Measurements from ENCODE around the gene TRMT61A.
"Not testable (repeated sequence)": the region's sequence is repeated elsewhere in the genome, so short reads cannot be mapped to it uniquely, and the experiment has no call there.

Gene TRMT61A

DNA sequence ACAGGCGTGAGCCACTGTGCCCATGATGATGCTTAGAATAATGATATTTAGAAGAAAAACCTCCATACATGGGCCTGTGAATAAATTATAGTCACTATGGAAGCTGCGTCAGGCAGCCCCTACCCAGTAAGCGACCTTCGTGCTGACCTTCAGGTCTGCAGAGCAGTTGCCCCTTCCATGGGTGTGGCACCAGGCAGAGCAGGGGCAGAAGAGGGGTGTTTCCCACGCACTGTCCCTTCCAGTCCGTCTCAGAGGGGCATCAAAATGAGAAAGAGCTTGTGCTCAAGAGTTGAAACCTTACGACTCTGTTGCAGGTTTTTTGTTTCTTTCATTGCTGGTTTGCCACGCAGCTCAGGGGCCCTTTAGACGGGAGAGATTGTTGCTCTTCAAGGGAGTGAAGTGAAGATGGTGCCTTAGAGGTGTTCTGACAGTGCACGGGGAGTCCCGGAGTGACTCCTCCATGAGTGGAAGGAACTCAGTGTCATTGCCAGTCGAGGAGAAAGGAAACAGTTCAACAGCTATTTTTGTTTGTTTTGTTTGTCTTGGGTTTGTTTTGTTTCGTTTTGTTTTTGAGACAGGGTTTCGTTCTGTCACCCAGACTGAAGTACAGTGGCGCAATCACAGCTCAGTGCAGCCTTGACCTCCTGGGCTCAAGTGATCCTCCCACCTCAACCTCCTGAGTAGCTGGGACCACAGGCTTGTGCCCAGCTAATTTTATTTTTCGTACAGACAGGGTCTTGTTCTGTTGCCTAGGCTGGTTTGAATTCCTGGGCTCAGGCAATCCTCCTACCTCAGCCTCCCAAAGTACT lies 20.3 kb upstream of the TRMT61A start:
- no peak for DNase-seq (ENCODE audit: low read depth)

DNA sequence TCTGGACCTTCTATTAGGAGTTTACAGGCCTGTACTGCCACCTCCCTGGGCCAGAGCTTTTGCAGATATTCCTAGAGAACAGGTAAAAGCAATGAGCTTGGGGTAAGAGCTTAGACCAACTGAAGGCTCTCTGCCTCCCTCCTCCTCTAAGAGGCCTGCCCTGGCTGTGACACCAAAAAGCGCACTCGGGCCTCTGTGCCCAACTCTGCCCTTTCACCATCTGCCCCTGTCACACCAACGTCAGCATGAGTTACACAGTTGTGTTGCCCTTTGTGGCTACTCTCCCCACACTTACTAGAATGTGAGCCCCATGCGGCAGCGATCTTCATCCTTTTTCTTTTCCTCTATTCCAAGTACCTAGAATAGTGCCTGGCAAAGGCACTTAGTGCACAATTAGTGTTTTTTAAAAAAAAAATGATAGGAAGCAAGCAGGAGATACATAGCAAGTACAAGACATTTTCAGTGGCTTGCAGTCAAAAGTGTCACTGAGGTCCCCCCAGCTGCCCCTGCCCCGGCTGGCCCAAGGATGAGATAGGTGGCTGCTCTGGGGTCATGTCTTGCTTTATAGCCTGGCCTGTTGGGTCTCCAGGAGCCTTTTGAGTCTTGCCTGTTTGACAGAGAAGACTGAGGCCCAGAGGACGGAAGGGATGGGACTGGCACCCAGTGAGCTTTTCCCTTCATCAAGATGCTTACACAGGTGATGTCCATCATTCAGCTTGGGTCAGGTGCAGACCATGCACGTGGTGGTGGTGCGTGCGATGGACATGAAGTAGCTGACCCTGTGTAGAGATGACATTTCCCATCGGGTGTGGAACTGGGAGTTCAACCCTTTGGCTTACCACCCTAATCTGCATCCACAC lies 18.9 kb upstream of the TRMT61A start:
- DNase-seq (ENCODE audit: low read depth) = no peak

DNA sequence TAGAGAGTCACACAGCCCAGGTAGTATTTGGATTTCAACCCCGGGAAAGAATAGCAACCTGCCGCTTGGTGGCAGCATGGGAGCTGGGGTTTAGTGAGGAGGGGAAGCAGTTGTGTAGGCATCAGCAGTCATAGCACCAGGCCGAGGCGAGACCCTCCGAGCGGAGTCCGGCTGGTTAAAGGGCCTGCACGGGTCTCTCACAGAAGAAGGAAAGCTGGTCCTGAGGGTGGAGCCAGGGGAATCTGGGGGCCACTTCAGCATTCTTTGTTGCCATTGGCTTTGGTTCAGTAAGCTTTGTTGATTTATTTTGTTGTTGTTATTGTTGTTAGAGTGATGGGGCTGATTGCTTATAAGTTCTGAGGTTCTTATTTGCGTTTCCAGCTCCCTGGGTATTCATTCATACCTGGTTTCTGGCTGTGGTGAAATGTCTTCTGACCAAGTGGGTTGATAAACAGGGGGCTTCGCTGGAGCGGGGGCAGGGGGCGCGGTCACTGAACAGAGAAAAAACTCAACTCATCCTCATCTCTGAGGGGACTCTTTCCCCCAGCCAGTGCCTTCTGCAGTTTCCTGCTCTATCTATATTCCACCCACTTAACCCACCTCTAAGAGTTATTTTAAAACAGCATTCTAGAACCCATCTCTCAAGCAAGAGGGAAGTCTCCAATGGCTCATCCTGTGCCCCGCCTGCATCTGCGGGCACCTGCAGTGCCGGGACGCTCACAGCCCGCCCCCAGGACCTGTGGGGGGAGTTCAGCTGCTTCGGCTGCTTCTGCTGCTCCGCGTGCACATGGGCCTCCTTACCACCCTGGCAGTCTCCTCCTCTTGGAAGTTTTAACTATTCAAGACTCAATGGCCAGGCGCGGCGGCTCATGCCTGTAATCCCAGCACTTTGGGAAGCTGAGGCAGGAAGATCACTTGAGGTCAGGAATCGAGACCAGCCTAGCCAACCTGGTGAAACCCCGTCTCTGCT lies 18.0 kb upstream of the TRMT61A start:
- DNase-seq (ENCODE audit: low read depth) = no peak

DNA sequence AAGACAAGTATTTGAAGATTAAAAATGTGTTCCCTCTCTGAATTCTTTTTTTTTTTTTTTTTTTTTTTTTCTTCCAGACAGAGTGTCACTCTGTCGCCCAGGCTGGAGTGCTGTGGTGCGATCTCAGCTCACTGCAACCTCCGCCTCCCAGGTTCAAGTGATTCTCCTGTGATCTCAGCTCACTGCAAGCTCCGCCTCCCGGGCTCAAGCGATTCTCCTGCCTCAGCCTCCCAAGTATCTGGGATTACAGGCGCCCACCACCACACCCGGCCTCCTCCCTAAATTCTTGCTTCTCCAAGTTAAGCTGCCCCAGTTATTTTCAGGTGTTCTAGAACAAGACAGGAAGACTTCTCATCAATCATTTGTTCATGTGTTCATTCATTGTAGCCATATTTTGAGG lies 16.8 kb upstream of the TRMT61A start:
- DNase-seq (ENCODE audit: low read depth) = not testable (repeated sequence)

DNA sequence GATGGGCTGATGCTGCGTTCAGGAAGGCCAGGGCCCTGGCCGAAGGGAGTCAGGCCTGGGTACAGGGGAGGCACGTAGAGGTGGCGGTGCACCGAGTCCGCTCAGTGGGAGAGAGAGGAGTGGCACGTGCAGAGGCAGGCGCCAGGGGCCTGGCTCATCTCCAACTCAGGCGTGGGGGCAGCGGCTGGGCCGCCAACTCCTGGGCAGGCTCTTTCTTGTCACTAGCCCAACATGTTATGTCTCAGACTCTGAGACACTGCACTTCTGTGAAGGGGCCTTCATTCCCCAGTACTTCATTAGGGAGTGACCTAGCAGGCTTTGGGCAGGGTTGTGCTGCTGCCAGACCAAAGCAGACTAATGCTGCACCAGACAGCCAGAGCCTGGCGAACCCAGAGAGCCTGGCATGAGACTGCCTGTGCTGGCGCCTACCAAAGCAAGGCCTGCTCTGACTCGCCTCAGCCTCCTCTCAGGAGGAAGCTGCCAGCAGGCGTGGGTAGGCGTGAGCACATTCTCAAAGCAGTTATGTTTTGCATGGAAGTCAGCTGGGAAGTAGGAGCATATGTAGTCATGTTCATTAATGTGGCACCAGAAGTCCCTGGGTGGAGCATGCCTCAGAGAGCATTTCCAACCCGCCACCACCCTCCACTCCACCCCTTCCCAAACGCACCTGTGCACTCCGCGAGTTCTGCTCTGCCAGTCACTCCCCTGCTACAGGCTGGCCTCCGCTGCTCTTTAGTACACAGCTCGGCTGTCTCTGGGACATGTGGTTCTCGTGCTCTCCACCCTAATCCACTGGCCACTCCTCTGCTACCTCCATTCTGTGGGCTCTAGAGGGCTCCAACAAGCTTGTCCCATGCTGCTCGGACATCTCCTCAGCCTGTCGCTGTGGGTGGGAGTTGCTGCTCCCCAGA lies 16.0 kb upstream of the TRMT61A start:
- no peak for DNase-seq (ENCODE audit: low read depth)

DNA sequence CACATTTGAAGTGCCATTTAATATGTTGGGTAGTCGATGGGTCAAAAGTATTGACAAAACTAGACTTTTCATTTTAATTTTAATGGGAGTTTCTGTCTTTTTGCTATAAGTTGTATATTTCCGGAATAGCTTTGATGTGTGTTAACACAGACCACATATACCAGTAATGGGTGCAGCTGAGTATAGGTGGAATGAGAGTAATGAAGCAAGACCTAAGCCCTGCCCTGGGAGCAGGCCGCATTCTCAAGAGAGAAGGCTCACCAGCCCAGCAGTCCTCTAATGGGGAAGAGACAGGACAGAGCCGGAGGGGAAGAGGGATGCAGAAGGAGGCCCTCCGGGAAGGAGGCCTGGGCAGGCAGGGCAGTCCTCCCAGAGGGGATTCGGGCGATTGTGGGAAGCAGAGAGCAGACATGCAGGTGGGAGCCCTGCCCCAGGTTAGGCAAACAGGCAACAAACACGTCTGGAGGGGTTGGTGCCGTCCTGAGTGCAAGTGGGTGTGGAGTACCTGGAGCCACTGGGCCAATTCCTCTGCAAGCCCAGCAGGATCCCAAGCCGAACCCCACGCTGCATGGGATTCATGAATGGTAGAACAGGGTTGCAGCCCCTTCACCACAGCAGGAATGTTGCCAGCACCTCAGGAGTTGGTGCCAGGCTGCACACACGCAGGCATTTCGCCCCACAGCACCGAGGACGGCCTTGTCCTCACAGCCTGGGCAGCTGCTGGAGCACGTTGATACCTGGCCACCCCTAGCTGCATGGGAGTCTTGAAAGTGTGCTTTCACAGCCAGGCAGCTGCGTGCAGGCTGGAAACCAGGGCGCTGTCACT lies 14.2 kb upstream of the TRMT61A start:
- DNase-seq (ENCODE audit: low read depth) = no peak

DNA sequence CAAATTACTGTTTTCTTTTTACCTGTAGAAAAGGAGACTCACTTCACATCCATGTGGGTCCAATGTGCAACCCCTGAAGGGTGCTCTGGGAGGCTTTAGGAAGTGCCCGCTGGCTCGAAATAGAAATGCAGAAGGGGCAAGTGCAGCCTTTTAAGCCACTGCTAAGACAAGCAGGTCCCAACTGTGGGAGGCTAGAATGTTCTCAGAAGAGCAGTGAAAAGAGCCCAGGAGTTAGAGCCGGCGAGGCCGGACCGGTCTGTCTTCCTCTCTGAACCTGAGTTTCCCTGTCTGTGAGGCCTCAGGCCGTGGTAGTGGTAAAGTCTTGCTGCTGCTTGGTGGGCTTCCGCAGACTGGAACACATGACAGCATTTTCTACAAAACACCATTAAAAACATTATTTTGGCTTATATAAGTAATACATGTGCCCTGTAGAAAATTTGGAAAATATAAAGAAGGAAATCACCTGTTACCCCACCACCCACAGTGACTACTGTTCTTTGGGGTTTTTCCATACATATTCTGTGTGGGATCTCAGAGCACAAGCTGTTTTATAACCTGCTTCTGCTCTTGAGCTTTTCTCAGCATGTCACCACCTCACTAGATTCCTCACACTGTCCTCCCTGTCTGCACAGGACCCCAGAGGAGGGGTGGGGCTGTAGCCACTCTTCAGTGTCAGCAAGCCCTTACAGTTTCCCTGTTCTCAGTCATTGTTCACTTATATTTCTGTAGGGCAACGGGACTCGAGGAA lies 12.4 kb upstream of the TRMT61A start:
- DNase-seq (ENCODE audit: low read depth) = no peak

DNA sequence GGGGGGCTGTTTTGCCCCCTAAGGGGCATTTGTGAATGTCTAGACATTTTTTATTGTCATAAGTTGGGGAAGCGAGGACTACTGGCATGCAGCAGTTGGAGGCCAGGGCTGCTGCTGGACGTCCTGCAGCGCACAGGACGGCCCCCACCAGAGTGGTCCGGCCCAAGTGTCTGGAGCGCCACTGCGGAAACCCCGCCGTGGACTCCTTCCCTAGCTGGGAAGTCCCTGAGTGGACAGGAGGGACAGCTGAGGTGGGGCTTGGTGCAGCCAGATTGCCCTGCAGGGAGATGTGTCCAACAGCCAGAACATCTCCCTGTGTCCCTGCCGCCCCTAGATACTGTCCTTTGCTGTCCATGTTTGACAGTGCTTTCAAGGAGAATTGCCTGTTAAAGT lies 11.8 kb upstream of the TRMT61A start:
- no peak for DNase-seq (ENCODE audit: low read depth)

DNA sequence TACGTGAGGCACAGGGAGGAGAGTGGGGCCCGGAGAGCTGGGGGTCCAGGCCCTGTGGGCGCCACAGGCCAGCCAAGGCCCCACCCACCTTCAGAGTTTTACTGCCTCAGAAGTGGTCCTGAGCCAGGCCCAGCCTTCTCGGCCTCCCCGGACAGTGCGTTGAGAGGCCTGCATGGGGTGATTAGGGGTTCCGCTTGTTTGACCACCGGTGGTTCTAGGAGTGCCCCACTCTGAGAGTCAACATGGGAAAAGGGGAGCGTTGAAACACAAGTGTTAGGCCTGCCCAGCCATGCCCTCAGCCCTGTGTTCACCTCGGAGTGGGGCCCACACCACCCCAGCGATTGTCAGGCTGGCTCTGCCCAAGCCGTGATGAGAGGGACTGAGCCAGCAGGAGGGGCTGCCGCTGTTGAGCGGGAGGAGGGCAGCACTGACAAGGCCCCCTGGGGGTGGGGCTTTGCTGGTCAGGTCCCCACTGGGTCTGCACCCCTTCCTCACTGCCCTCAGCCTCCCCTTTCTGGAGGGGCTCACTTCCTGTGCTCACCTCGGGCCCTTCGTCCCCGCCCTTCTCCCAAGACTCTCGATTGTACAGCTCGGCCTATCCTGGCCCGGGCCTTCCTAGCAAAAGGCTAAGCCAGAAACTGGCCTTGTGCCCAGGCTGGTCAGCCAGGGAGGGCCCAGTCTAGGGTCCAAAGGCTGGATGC lies 11.1 kb upstream of the TRMT61A start:
- DNase-seq (ENCODE audit: low read depth) = no peak

DNA sequence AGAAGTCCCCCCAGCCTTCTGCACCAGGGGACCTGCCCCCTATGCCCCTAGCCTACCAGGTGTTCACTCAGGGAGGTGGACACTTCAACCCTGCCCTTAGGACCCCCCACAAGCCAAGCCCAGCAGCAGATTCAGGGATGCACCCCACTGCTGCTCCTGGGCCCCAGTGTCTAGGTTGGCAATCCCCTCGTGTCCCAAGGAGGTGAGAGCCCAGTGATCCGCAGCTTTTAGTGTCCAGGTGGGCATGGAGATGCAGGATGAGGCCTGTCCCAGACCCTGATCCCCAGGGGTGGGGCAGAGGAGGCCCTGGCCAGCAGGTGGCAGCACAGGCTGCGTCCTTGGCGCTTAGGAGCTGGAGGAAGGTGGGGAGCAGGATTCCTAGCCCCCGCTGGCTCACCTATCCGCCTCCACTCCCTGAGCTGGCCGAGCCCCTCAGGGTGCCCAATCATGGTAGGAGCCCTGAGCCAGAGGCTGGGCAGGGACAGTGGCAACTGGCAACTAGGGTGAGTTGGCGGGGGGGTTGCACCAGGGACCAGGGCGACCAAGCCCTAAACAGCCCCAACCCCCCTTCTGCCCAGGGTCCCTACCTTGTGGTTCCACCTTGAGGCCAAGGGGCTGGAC lies 10.5 kb upstream of the TRMT61A start:
- peak; percentile 56 for DNase-seq (ENCODE audit: low read depth)

DNA sequence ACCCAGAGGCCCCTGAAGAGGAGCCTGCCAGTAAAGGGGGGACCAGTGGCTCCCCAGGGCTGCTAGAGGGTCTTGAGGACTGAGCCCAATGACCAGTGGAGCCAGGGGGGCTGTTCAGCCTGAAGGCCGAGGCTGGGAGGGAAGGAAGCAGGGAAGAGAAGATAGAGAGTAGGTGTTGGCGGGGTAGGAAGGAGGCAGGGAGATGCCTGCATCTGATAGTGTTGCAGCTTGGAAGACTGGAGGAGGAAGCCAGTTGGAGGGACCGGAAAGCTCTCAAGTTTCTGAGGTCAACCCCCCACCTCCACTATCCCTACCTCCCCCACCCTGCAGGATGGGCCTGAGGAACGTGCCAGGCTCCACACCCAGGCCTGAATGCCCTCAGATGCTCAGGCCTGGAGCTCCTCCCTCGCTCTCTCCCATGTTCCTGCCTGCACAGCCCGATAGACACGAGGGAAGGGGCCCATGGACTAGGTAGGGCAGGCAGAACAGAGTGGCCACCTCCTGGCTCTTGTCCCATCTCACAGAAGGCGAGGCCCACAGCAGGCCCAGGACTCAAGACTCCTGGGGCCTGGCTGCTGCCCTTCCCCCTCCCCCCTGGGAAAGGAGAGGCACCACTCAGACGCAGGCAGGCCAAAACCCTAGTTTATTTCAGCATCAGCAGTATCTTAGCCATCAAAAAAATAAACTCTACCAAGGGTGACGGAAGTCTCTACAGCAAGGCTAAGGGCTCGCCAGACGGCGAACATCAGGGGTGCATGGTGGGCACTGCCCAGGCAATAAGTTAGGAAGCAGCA lies 9.8 kb upstream of the TRMT61A start:
- DNase-seq (ENCODE audit: low read depth) = no peak

DNA sequence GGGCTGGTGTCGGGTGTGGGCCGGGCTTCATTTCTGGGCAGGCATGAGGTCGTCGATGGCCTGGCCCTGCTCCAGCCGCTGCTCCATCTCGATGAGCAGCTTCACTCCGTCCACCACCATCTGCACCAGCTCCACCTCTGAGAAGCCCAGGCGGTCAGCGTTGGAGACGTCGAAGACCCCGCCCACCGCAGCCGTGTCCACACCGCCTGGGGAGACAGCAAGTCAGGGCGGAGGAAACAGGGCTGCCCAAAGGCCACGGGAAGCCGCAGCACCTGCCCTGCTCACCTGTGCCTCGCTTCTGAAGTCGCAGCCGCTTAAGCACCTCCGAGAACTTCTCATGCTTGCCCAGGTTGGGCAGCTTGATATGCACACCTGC lies 9.2 kb upstream of the TRMT61A start:
- no peak for DNase-seq (ENCODE audit: low read depth)

DNA sequence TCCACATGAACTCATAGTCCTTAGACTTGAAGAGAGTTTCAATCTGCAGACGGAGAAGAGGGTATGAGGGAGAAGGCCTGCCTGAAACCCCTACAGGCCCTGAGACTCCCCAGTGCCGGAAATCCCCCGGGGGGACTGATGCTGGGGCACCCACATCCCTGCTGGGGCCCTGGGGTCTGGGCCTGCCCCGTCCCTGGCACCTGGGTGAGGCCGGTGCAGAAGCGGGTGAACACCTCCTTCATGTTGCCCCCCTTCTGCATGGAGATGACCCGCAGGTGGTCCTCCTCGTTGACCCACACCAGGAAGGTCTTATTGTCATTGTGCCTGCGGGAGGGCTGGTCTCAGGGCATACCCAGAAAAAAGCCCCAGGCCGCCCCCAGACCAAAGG lies 8.7 kb upstream of the TRMT61A start:
- DNase-seq (ENCODE audit: low read depth) = no peak

DNA sequence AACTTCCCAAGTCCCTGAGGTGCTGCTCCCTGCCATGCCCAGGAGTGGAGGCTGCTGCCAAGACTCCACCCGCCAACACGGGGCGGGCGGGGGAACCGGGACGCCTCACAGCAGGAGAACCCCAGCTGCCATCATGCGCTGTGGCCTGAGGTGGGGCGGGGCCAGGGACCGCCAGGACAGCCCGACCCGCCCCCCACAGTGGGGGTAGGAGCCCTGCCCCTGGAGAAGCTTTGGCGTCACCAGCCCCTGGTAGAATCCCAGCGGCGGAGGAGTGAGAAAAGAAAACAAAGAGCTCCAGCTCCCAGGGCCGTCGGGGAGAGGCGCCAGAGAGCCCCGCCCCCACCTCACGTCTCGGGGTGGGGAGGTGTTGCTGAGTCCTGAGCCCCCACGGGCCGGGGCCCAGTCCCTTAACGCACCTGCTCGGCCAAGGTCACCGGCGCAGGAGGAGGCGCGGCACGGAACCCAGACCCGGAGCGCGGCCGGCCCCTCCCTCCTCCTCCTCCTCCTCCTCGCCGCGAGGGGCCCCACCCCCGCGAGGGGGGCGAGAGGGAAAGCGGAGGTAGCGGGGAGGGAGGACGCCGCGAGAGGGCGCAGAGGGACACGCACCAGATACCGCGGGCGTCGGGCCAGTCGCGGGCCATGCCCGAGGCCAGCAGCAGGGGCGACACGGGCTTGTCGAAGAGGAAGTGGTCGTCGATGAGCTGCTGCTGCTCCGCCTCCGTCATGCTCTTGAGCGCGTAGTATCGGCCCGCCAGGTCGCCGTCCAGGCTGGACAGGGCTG lies 8.1 kb upstream of the TRMT61A start:
- peak; percentile 60 for DNase-seq (ENCODE audit: low read depth)

DNA sequence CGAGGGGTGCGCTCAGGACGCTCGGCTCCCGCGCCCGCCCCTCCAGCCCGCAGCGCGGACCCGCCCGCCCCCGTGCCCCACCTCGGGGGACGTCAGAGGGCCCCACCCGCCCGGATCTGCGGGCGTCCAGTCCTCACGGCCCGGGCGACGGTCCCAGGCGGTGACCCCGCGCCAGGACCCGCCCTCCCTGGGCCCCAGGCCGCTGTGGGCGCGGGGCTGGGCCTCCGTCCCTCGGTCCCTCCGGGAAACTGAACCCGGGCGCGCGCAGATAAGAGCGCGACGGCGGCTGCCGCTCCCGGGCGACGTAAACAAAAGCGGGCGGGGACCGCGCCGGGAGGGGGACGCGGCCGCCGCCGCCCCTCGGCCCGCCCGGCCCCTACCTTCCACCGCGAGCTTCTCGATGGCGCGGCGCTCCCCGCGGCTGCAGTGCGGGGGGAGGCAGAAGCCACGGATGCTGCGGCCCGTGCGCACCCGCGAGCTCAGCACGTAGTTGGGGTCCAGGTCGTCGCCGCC lies 7.5 kb upstream of the TRMT61A start:
- no peak for DNase-seq (ENCODE audit: low read depth)

DNA sequence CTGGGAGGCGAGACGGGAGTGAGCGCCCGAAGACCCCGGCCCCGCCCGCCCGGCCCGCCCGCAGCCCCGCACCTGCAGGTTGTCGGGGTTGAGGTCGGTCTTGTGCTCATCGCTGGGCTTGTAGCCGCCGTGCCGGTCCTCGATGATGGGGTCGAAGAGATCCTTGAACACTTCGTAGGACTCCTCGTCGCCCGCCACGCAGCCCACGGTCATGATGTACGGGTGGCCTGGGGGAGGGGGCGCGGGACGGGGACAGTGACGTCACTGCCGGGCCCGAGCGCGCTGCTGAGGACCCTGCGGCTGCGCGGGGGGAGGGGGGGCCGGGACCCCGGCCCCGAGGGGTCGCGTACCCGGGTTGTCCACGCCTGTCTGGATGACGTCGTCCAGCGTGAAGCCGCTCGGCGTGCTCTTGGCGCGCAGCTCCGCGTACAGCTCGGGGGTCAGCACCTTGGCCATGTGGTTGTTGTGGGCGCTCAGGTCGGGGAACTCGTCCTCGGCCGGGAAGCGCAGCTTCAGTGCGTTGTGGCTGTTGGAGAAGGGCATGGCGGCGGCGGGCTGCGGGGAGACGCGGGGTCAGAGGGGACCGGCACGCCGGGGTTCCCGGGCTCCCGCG lies 6.9 kb upstream of the TRMT61A start:
- no peak for DNase-seq (ENCODE audit: low read depth)
